ENCODE data around the gene MRTFA. TPM values are rescaled to one million over a fixed set of nuclear protein-coding genes. Genes with fewer than 3 reads are reported as not detected.
"Not testable (repeated sequence)": the region's sequence is repeated elsewhere in the genome, so short reads cannot be mapped to it uniquely, and the experiment has no call there.

The MRTFA gene
- total RNA-seq, 1 donor from 2014 or later, result 53.5 TPM

DNA sequence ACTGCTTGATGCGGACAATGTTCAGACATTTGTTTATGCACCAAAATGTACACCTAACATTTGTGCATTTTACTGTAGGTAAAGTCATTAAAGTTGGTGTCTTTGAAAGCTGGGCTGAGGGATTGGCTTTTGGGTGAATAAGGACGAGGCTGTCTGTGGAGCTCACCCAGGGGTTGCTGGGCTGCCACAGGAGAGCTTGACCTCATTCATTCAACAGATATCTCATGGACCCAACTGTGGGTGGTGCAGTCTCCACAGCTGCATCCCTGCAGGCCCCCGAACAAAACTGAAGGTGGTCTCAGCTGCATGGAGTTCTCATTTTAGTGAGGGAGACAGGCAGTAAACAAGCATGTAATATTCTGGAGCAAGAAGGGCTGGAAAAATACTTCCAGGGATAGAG is 233.4 kb downstream of the MRTFA start:
- intact Hi-C loops (cut with DNase I), result no loop called here
- peak; percentile 23 for DNase-seq (ENCODE audit: low spot score)
- no peak for ATAC-seq

DNA sequence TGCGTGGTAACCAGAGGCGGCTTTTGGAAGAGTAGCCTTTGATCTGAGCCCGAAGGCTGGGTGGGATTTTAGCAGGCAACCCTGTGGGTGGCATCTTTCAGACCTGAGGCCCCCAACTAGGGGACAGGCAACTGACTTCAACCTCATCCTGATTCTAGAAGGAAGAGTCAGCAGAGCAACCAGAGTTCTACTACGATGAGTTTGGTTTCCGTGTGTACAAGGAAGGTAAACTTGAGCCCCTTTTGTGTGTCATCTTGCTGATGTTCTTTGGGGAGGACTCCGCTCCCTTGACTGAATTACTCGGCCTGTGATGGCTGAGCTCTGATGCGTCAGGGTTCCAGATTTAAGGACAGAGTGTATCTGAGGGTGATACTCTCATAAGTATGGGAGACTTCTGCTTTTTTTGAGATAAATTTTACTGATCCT is 234.5 kb downstream of the MRTFA start:
- DNase-seq (ENCODE audit: low spot score) (peak; percentile 13), ATAC-seq (no peak)
- intact Hi-C loops (cut with DNase I), result no loop called here

- peak; percentile 27 for DNase-seq (ENCODE audit: low spot score)
- intact Hi-C loops (cut with DNase I), result no loop called here
- no peak for ATAC-seq
Measured at GRCh38 chr22:40401532-40401931, 235.0 kb downstream of the MRTFA start.

DNA sequence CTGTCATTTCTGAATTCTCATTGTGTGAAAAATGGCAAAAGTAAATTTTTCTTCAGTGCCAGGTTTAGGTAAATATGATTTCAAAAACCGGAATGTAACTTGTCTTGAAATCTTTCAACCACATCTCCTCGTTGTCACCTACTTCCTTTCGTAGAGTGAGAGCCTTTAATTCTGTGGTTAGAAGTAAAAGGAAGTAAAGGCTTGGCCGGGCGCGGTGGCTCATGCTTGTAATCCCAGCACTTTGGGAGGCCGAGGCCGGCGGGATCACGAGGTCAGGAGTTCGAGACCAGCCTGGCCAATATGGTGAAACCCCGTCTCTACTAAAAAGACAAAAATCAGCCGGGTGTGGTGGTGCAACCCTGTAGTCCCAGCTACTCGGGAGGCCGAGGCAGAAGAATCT is 236.4 kb downstream of the MRTFA start:
- no peak for ATAC-seq

DNA sequence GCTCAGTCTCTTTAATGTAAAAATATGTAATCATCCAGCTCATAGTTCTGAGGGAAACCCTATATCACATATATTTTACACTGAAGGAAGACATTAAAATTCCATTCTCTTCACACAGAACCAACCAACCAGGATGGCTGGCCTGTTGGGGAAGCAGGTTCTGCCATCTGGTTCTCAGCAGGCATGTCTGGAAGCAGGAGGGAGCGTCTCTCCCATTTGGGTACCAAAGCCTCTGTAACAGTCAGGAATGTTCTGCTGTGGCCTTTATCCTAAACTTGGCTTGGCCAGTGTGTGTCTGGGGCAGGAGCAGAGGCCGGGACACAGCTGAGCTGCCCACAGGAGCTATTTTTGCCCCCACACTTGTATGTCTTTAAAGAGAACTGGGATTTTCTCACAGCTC is 236.9 kb downstream of the MRTFA start:
- no peak for ATAC-seq
- intact Hi-C loops (cut with DNase I), result no loop called here
- no peak for DNase-seq (ENCODE audit: low spot score)

More for the DNA sequence above, 236.4 kb downstream of the MRTFA start:
- no peak for DNase-seq (ENCODE audit: low spot score)
- intact Hi-C loops (cut with DNase I), result no loop called here

GRCh38 chr22:40397396-40397795 is 239.1 kb downstream of the MRTFA start:
- intact Hi-C loops (cut with DNase I), result no loop called here
- DNase-seq (ENCODE audit: low spot score) (no peak), ATAC-seq (no peak)

DNA sequence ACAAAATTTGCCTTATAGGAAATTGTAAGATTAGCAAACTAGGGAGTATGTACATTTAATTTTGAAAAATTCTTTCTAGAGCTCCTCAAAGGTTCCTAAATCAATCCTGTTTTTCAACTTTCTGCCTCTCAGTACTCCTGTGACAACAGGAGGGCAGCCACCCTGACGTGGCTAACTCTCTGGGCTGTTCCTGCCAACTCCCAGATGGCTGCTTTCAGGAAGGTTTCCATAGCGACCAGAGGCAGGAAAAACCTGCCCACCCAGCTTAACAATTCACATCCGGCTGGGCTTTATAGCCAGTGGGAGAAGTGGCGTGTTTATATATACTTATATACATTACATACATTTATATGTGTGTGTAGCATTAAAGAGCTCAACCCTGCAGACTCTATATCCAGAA is 239.6 kb downstream of the MRTFA start:
- ATAC-seq, result no peak

DNA sequence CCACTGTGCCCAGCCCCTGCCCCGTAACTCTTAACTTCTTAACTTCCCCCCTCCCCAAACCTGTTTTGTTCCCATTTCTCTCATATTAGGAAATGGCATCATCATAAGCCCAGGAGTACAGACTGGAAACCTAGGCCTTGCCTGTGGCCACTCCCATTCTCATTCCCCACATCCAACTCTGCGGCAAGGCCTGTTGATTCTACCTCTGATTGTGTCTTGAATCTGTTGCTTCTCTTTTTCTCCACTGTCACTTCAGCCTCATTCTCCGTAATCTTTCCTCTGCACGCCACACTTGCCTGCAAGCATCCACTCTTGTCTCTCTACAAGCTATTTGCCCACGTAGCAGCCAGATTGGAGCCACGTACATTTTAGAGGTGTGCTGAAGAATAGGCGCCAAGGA is 240.9 kb downstream of the MRTFA start:
- intact Hi-C loops (cut with DNase I), result no loop called here
- no peak for DNase-seq (ENCODE audit: low spot score)

More for the DNA sequence above, 239.6 kb downstream of the MRTFA start:
- DNase-seq (ENCODE audit: low spot score), result no peak
- intact Hi-C loops (cut with DNase I), result no loop called here

DNA sequence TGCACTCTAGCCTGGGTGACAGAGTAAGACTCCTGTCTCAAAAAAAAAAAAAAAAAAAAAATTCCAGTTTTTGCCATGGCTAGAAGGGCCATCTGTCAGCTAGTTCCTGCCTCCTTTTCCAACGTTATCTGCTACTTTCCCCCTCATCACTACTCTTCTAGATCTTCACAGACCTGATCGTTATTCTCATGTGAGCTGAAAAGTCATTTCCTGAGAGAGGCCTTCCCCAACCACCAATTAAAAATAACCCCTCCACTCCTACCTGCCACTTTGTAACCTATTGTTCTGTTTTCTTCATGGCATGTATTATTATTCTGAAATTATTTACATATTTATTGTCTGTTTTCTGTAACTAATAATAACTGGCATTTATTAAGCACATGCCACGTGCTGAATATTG is 241.9 kb downstream of the MRTFA start:
- ATAC-seq (no peak), DNase-seq (ENCODE audit: low spot score) (no peak)
- intact Hi-C loops (cut with DNase I), result no loop called here

More for the DNA sequence above, 240.9 kb downstream of the MRTFA start:
- no peak for ATAC-seq

DNA sequence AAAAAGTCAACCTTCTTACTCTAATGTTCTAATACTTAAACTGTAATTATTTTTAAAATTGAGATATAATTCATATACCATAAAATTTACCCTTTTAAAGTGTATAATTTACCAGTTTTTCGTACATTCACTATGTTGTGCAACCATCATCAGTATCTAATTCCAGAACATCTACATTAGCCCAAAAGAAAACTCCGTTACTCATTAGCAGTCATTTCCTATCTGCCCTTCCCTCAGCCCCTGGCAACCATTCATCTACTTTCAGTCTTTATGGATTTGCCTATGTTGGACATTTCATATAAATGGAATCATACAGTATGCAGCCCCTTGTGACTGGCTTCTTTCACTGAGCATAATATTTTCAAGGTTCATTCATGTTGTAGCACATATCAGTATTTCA is 243.9 kb downstream of the MRTFA start:
- intact Hi-C loops (cut with DNase I), result no loop called here
- DNase-seq (ENCODE audit: low spot score), result no peak
- ATAC-seq, result no peak

DNA sequence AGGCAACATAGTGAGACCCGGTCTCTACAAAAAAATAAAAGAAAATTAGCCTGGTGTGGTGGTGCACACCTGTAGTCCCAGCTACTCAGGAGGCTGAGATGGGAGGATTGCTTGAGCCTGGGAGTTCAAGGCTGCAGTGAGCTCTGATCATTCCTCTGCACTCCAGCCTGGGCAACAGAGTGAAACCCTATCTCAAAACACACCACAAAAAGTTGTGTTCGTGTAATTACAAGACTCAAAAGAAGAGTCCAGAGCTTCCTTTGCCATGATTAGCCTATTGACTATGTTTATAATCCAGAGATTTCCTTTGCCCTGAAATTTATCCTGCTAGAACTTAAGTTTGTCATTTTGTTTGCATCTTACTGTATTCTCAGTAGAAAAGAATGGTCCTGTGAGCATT is 245.1 kb downstream of the MRTFA start:
- ATAC-seq (no peak), DNase-seq (ENCODE audit: low spot score) (no peak)
- intact Hi-C loops (cut with DNase I), result no loop called here

- intact Hi-C loops (cut with DNase I), result no loop called here
- no peak for ATAC-seq
- DNase-seq (ENCODE audit: low spot score), result no peak
Measured at GRCh38 chr22:40388231-40388630, 248.3 kb downstream of the MRTFA start.

DNA sequence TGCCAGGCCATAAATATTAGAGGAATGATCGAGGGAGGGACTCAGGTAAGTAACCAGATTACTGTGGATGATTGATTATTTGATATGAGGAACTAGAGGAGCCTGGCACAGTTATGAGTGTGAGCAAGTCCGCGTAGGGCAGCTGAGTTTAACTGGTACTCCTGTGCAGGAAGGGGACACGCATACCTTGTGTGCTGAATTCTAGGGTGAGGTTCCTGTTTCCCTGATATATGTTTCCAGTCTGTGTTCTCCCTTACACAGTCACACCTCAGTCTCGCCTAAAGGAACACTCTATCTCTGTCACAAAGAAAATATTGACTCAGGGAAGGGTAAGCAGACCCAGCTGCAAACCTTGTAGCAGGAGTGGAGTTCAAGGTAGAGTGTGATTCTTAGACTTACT is 248.8 kb downstream of the MRTFA start:
- no peak for DNase-seq (ENCODE audit: low spot score)
- ATAC-seq, result no peak
- intact Hi-C loops (cut with DNase I), result no loop called here

GRCh38 chr22:40385036-40385782 is 251.3 kb downstream of the MRTFA start:
- no peak for DNase-seq (ENCODE audit: low spot score)
- intact Hi-C loops (cut with DNase I), result no loop called here
- ATAC-seq, result no peak

DNA sequence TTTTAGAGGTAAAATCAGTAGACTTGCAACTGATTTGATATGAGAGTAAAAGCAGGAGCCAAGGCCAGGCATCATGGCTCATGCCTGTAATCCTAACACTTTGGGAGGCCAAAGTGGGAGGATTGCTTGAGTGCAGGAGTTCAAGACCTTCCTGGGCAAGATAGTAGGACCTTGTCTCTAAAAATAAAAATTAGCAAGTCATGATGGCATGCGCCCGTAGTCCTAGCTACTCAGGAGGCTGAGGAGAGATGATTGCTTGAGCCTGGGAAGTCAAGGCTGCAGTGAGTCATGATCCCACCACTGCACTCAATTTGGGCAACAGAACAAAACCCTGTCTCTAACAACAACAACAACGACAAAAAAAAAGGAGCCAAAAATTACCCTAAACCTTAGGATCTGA is 252.6 kb downstream of the MRTFA start:
- ATAC-seq, result no peak
- DNase-seq (ENCODE audit: low spot score), result no peak
- intact Hi-C loops (cut with DNase I), result no loop called here

GRCh38 chr22:40381461-40381860 is 255.1 kb downstream of the MRTFA start:
- no peak for ATAC-seq
- intact Hi-C loops (cut with DNase I), result no loop called here
- DNase-seq (ENCODE audit: low spot score), result no peak

- ATAC-seq; DNase-seq (ENCODE audit: low spot score); intact Hi-C loops (cut with DNase I): not testable (repeated sequence)
Measured at GRCh38 chr22:40378448-40378847, 258.1 kb downstream of the MRTFA start.

GRCh38 chr22:40377931-40378330 is 258.6 kb downstream of the MRTFA start:
- ATAC-seq (no peak), DNase-seq (ENCODE audit: low spot score) (no peak)
- intact Hi-C loops (cut with DNase I), result no loop called here

DNA sequence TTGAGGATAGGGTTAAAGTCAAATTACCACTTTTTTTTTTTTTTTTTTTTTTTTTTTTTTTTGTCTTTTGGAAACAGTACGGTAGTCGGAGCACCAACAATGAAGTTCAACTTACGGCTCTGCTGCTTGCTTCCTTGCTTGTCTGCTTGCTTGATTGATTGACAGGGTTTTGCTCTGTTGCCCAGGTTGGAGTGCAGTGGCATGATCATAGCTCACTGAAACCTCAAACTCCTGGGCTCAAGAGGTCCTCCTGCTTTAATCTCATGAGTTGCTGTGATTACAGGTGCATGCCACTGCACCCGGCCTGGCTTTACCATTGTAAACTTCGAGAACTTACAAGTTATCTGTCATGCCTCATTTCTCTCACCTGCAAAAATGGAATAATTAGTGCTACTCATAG is 260.4 kb downstream of the MRTFA start:
- ATAC-seq, result no peak
- DNase-seq (ENCODE audit: low spot score), result no peak
- intact Hi-C loops (cut with DNase I), result no loop called here

DNA sequence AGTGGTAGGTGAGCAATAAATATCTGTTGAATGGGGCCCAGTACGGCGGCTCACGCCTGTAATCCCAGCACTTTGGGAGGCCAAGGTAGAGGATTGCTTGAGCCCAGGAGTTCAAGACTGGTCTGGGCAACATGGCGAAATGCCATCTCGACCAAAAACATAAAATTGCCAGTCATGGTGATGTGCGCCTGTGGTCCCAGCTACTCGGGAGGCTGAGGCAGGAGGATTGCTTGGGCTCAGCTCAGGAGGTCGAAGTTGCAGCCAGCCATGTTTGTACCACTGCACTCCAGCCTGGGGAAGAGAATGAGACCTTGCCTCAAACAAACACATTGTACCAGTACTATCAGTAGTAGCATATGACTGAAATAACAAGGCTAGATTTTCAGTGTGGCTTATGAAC is 262.0 kb downstream of the MRTFA start:
- ATAC-seq, result no peak
- no peak for DNase-seq (ENCODE audit: low spot score)
- intact Hi-C loops (cut with DNase I), result no loop called here

DNA sequence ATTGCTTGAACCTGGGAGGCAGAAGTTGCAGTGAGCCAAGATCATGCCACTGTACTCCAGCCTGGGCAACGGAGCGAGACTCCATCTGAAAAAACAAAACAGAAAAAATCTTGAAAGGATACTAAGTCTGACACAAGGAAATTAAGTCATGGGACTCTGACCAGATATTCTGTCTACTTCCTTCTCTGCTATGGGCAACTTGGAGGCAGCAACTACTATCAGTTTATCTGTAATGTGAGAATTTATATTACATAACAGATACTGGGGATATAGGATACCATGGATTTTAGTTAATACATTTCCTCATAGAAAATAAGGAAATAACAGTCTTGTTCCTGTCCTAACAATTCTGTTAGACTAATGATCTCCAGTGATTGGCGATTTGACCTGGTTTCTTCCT is 267.7 kb downstream of the MRTFA start:
- ATAC-seq (no peak), DNase-seq (ENCODE audit: low spot score) (no peak)
- intact Hi-C loops (cut with DNase I), result no loop called here
